GM18499 (cell line): ENCODE measurements around the gene PTGES3L.
"Not testable (repeated sequence)": the region's sequence is repeated elsewhere in the genome, so short reads cannot be mapped to it uniquely, and the experiment has no call there.

Source experiments
- ATAC-seq: cut with Tn5 transposase; IDR thresholded peaks from one replicate; pipeline ENCODE4 v1.9.1; 2021; ENCODE audit warnings: moderate number of reproducible peaks; ENCODE audit not compliant: insufficient read depth, unreplicated experiment

Gene PTGES3L

DNA sequence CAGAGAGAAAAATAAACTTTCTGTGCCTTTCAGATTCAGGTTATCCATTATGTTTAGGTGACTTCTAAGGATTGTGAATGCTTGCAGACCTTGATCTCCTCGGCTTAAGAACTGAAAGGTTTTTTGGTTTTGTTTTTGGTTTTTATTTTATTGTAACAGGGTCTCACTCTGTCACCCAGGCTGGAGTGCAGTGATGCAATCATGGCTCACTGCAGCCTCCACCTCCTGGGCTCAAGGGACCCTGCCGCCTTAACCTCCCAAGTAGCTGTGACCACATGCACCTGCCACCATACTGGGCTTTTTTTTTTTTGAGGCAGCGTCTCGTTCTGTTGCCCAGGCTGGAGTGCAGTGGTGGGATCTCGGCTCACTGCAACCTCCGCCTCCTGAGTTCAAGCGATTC is 56.4 kb downstream of the PTGES3L start:
- ATAC-seq = not testable (repeated sequence)

DNA sequence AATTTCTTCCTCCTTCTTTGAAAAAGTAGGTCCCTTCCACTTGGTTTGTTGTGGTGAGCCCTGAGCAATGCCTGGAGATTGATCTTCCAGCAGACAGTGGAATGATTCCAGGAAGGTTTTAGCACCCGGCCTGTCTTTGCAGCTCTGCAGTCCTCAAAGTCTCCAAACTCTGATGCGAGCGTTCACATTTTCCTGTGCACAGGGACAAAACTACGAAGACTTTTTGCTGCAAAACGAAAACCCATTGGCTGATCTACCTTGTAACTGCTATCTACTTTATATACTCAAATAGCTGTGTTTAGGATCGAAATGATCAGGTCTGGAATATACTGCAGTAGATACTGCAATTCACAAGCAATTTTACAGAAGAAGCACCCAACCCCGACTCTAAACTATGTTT is 57.6 kb downstream of the PTGES3L start:
- no peak for ATAC-seq

DNA sequence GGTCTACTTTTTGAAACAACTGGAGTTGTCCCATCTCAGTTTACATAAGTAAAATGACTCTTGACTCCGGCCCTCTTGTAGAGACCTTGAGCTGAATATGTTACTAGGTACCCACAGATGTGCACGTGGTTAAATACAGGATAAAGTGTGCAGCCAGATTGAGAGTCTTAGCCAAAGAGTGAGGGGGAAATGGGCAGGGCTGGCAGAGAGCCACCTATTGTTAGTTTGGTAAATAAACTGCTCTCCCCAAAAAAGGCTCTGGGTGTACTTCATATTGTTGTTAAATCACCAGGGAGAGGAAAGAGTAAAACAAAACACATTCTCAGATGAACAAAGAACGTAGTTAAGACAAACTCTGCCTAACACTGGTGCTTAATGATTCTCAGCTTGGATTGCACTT is 59.0 kb downstream of the PTGES3L start:
- no peak for ATAC-seq

DNA sequence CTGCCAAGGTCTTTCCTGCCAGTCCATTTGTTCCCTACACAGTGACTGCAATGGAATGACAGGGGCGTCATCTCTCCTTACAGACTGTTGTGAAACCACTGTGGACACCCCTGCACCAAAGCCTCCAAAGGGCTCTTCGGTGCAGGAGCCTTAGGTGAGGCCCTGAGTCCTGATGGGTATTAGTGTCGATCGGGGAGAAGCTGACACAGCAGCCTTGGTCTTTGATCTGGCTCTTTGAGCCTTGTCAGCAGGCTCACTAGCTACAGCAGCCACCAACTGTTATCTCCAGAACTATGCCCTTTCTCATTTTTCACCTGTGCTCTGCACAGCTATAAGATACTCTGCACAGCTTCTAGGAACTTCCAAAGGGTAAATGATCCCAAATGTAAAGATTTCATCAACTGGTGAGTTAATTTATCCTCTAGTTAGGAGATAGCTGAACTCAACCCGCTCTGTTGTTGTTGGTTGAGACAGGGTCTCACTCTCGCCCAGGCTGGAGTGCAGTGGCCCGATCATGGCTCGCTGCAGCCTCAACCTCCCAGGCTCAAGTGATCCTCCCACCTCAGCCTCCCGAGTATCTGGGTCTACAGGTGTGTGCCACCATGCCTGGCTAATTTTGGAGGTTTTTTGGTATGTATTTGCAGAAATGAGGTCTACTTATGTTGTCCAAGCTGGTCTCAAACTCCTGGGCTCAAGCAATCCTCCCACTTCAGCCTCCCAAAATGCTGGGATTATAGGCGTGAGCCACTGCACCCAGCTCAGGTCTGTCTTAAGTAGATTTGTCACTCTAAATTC is 59.6 kb downstream of the PTGES3L start:
- no peak for ATAC-seq

DNA sequence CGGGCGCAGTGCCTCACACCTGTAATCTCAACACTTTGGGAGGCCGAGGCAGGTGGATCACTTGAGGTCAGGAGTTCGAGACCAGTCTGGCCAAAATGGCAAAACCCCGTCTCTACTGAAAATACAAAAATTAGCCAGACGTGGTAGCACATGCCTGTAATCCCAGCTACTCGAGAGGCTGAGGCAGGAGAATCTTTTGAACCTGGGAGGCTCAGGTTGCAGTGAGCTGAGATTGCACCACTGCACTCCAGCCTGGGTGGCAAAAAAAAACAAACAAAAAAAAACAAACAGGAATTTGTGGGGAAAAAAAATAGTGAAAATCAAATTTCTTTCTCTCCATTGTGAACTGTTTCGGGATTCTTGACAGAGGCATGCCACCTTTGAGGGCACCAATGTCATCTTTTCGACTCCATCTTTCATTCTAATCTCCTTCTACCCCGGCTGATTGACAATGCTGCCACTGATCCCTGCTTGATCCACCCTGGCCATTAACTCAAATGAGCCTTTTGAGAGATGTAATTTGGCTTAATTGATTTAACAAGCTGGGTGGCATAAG is 60.3 kb downstream of the PTGES3L start:
- ATAC-seq = not testable (repeated sequence)

DNA sequence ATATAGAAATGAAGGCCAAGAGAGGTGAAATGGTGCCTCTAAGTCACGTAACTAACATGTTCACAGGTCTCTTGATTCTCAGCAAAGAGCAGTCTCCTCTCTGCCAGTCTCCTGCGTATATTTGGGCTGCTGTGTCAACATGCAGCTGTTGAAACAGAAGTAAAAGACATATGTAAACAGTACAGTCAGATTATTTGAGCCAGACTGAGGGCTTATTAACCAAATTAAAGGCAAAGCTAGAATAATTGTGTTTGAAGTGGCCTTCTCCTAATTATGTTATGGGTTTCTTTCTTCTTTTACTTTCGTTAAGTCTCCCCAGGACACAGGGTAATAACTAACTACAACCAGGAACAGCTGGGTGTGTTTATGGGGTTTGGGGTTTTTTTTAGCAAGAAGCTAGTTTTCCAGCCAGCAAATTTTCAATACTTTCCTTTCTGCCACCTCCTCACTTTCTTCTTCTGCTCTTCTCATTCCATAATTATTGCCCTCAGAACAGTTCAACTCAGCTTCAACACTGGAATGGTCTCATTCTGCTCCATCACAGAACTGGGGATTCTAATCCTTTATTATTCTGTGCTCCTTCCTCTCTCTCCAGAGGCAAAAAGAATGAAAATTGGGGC is 60.9 kb downstream of the PTGES3L start:
- no peak for ATAC-seq
